B cell (primary cell): ENCODE data around the gene JUNB.

Experiments used
- CTCF ChIP-seq: fragments of 200-600 bp; IDR thresholded peaks from one replicate; pipeline ENCODE4 v1.8.0; 2022; ENCODE audit warnings: antibody characterized with exemption, mild to moderate bottlenecking
- EZH2 ChIP-seq: IDR thresholded peaks from 2 replicates; pipeline ENCODE4 v1.6.1; 2012; ENCODE audit warnings: borderline replicate concordance, low read depth, mild to moderate bottlenecking, moderate library complexity, low read length; ENCODE audit not compliant: insufficient read depth, poor library complexity, severe bottlenecking

GRCh38 chr19:12766051-12766521 lies 25.2 kb upstream of the JUNB start:
- TF ChIP-seq CTCF (peak; percentile 90), EZH2 (no peak)
